ENCODE data around the gene RASGRF2. TPM values are rescaled to one million over a fixed set of nuclear protein-coding genes. Genes with fewer than 3 reads are reported as not detected.

Gene RASGRF2
- total RNA-seq, 4 donors from 2014 or later: 3.3 to 26.4 (median 12.3) TPM

GRCh38 chr5:81156732-81157131 is 196.6 kb downstream of the RASGRF2 start:
- H3K27ac ChIP-seq: no peak overlapping the region
- H3K36me3 ChIP-seq: no peaks in the 10 kb centered on the region
- no peaks in the 10 kb centered on the region for H3K9me3 ChIP-seq
- no peak for TF ChIP-seq CTCF (IDR thresholded peaks at IDR 0.05)
- TF ChIP-seq POLR2A (IDR thresholded peaks at IDR 0.05): no peak
- no peak for DNase-seq
- no peaks in the 10 kb centered on the region for H3K27me3 ChIP-seq
- H3K4me1 ChIP-seq: no peaks in the 10 kb centered on the region
- no peak overlapping the region for H3K4me3 ChIP-seq
- intact Hi-C loops (cut with DNase I; ENCODE audit: low total_unique reads): no loop called here

GRCh38 chr5:81161012-81161601 is 200.9 kb downstream of the RASGRF2 start:
- no peak for DNase-seq
- intact Hi-C loops (cut with DNase I; ENCODE audit: low total_unique reads): no loop called here

GRCh38 chr5:81162501-81162900 is 202.3 kb downstream of the RASGRF2 start:
- no peak overlapping the region for H3K4me3 ChIP-seq
- H3K27me3 ChIP-seq: no peaks in the 10 kb centered on the region
- H3K27ac ChIP-seq: no peak overlapping the region
- intact Hi-C loops (cut with DNase I; ENCODE audit: low total_unique reads): no loop called here
- DNase-seq: no peak
- H3K9me3 ChIP-seq: no peaks in the 10 kb centered on the region
- TF ChIP-seq POLR2A (IDR thresholded peaks at IDR 0.05) (no peak), CTCF (IDR thresholded peaks at IDR 0.05) (no peak)
- H3K36me3 ChIP-seq: no peaks in the 10 kb centered on the region
- no peaks in the 10 kb centered on the region for H3K4me1 ChIP-seq

More at GRCh38 chr5:81161012-81161601, 200.9 kb downstream of the RASGRF2 start:
- no peaks in the 10 kb centered on the region for H3K9me3 ChIP-seq
- H3K36me3 ChIP-seq: no peaks in the 10 kb centered on the region
- H3K27me3 ChIP-seq: no peaks in the 10 kb centered on the region
- no peak overlapping the region for H3K4me3 ChIP-seq
- H3K4me1 ChIP-seq: no peaks in the 10 kb centered on the region
- TF ChIP-seq POLR2A (IDR thresholded peaks at IDR 0.05) (no peak), CTCF (IDR thresholded peaks at IDR 0.05) (no peak)
- H3K27ac ChIP-seq: no peak overlapping the region

DNA sequence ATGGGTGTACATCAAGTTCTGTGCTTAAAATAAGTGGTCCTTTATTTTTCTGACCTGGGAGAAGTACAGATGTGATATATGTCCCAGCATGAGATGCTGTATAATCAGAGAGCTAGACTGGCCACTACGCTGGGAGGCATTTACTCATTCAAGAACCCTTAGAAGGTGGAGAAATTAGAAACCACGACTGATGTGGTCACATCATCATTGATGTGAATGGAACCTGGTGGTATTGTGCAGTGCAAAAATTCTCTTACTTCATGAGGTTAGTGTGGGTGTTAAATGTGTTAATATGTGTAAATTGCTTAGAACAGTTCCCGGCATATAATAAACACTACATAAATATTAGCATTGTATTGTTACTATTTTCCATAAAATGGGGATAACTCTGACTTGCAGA is 203.5 kb downstream of the RASGRF2 start:
- Histone ChIP-seq H3K36me3 (no peaks in the 10 kb centered on the region), H3K9me3 (no peaks in the 10 kb centered on the region), H3K27ac (no peak overlapping the region), H3K4me3 (no peak overlapping the region), H3K4me1 (no peaks in the 10 kb centered on the region), H3K27me3 (no peaks in the 10 kb centered on the region)
- no peak for TF ChIP-seq POLR2A (IDR thresholded peaks at IDR 0.05)
- TF ChIP-seq CTCF (IDR thresholded peaks at IDR 0.05): no peak
- DNase-seq: no peak
- intact Hi-C loops (cut with DNase I; ENCODE audit: low total_unique reads): no loop called here

GRCh38 chr5:81164476-81164875 is 204.3 kb downstream of the RASGRF2 start:
- no peaks in the 10 kb centered on the region for H3K36me3 ChIP-seq
- no peak overlapping the region for H3K4me3 ChIP-seq
- no peaks in the 10 kb centered on the region for H3K9me3 ChIP-seq
- no peaks in the 10 kb centered on the region for H3K27me3 ChIP-seq
- intact Hi-C loops (cut with DNase I; ENCODE audit: low total_unique reads): no loop called here
- no peak for DNase-seq
- H3K4me1 ChIP-seq: no peaks in the 10 kb centered on the region
- no peak overlapping the region for H3K27ac ChIP-seq
- TF ChIP-seq CTCF (IDR thresholded peaks at IDR 0.05) (no peak), POLR2A (IDR thresholded peaks at IDR 0.05) (no peak)

All from uterus (tissue), 4 donors.